ENCODE results near the gene PSMB10.

Gene PSMB10

DNA sequence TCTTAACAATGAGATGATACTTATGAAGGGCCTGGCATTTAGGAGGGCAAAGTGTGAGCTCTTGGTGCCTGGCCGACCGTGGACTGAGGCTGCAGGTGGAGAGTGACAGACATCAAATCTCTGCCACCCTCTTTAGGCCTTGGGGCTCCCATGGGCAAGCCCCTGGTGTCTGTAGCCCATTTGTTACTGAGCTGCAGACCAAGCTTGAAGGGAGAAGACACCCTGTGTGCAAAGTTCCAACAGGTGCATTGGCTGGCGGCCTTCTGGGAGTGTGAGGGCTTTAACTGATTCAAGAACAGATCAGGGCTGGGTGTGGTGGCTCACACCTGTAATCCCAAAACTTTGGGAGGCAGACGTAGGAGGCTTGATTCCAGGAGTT lies 4.2 kb downstream of the PSMB10 start:
- Histone ChIP-seq H3K27ac (ENCODE audit: insufficient read depth, low read depth, low read length, poor library complexity, severe bottlenecking) (no peak overlapping the region), H3K4me3 (ENCODE audit: insufficient read depth, low read depth, low read length) (no peak overlapping the region), H3K9me3 (ENCODE audit: control insufficient read depth, low read length) (no peaks in the 10 kb centered on the region), H3K27me3 (ENCODE audit: control insufficient read depth, insufficient read depth, low read length, poor library complexity, severe bottlenecking) (no peaks in the 10 kb centered on the region), H3K4me1 (ENCODE audit: control insufficient read depth, insufficient read depth, low read length) (peaks cover 15% of the 10 kb centered on the region), H3K36me3 (ENCODE audit: control insufficient read depth, insufficient read depth, low read length) (no peaks in the 10 kb centered on the region)
- 94 to 97% methylated on average over 4 of the region's 4 CpGs for WGBS, 2 experiments

DNA sequence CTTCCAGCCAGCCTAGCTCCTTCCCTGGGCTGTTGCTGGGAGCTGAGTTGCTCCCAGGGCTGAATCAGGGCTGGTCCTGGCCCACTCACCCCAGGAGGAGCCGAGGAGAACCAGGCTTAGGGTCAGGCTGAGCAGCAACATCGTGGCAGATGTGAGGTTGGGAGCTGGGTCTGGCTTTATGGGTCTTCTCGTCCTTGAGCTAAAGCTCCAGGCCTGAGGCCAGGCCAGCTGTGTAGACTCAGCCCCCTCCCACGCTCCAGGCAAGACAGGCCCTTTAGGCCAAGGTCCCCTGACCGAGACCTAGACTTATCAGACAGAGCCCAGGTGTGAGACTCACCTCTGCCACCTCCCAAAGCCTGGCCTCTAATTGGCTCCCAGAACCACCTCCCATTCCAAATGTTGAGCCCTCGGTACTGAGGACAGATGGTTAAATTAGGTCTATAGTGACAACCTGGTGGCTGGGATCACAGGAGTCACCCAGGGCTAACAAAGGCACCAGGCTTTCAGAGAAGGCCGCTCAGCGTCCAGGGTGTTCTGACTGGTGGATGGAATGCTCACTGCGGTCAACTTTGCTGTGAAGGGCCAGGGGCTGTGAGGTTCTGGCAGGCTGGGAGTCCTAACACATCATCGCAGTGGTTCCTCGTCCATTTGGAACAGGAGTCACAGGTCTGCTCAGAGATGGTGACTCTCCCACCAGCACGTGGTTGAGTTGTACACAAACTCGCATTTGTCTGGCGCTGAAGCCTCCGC lies 4.8 kb downstream of the PSMB10 start, which contains the start of gene CTRL:
TSS of gene CTRL (minus strand) at position 151 of the 750 bp plus-strand sequence. CDS start at position 141, 10 bp downstream.
- 91% methylated on average over 15 of the region's 15 CpGs for WGBS, 2 experiments
- H3K9me3 ChIP-seq (ENCODE audit: control insufficient read depth, low read length), result no peaks in the 10 kb centered on the region
- H3K4me1 ChIP-seq (ENCODE audit: control insufficient read depth, insufficient read depth, low read length), result peaks cover 9% of the 10 kb centered on the region
- H3K4me3 ChIP-seq (ENCODE audit: insufficient read depth, low read depth, low read length), result no peak within 1 kb of the TSS
- no peak within 1 kb of the TSS for H3K27ac ChIP-seq (ENCODE audit: insufficient read depth, low read depth, low read length, poor library complexity, severe bottlenecking)
- H3K27me3 ChIP-seq (ENCODE audit: control insufficient read depth, insufficient read depth, low read length, poor library complexity, severe bottlenecking), result no peaks in the 10 kb centered on the region
- H3K36me3 ChIP-seq (ENCODE audit: control insufficient read depth, insufficient read depth, low read length), result no peaks in the 10 kb centered on the region

DNA sequence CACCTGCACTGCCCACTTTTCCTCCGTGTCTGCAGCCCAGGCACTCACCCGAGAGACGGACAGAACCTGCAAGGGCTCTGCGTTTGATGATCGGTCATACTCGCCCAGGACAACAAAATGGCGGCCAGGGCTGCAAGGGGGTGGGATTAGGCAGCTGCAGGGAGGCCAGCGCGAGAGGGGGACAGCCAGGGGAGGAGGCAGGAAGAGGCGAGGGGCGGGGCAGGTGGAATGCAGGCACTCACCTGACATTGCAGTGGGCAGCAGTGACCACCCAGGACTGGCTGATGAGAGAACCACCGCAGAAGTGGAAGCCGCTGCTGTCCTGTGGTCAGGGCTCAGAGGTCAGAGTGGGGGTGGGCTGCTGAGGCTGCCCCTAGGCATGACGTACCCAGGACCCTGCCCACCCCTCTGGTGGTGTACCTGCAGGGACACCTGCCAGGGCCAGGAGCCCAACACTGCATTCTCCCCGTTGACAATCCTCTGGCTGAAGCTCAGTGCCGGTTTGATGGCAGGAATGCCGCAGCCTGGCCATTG lies 5.9 kb downstream of the PSMB10 start:
- no peaks in the 10 kb centered on the region for H3K27me3 ChIP-seq (ENCODE audit: control insufficient read depth, insufficient read depth, low read length, poor library complexity, severe bottlenecking)
- H3K36me3 ChIP-seq (ENCODE audit: control insufficient read depth, insufficient read depth, low read length), result no peaks in the 10 kb centered on the region
- no peak overlapping the region for H3K27ac ChIP-seq (ENCODE audit: insufficient read depth, low read depth, low read length, poor library complexity, severe bottlenecking)
- WGBS, 2 experiments, result 94 to 95% methylated on average over 17 of the region's 17 CpGs
- peaks cover 8% of the 10 kb centered on the region for H3K4me1 ChIP-seq (ENCODE audit: control insufficient read depth, insufficient read depth, low read length)
- no peak overlapping the region for H3K4me3 ChIP-seq (ENCODE audit: insufficient read depth, low read depth, low read length)
- H3K9me3 ChIP-seq (ENCODE audit: control insufficient read depth, low read length), result no peaks in the 10 kb centered on the region

DNA sequence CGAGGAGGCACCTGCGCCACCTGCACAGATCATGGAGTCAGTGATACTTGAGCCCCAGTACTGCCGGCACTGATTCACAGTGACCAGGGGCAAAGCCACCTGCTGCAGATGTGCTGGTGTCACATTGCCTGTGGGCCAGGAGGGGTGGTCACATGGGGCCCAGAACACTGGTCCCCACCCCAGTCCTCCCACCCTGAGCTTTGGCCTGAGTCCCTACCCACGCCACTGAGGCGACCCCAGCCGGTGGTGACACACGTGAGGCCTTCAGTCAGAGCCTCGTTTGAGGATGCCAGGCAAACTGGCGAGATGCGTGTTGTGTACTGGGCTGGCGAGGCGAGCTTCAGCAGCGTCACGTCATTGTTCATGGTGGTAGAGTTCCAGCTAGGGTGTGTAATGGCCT lies 6.5 kb downstream of the PSMB10 start:
- no peaks in the 10 kb centered on the region for H3K9me3 ChIP-seq (ENCODE audit: control insufficient read depth, low read length)
- peaks cover 7% of the 10 kb centered on the region for H3K4me1 ChIP-seq (ENCODE audit: control insufficient read depth, insufficient read depth, low read length)
- no peak overlapping the region for H3K27ac ChIP-seq (ENCODE audit: insufficient read depth, low read depth, low read length, poor library complexity, severe bottlenecking)
- no peak overlapping the region for H3K4me3 ChIP-seq (ENCODE audit: insufficient read depth, low read depth, low read length)
- WGBS, 2 experiments, result 94 to 96% methylated on average over 14 of the region's 14 CpGs
- no peaks in the 10 kb centered on the region for H3K36me3 ChIP-seq (ENCODE audit: control insufficient read depth, insufficient read depth, low read length)
- H3K27me3 ChIP-seq (ENCODE audit: control insufficient read depth, insufficient read depth, low read length, poor library complexity, severe bottlenecking), result no peaks in the 10 kb centered on the region

DNA sequence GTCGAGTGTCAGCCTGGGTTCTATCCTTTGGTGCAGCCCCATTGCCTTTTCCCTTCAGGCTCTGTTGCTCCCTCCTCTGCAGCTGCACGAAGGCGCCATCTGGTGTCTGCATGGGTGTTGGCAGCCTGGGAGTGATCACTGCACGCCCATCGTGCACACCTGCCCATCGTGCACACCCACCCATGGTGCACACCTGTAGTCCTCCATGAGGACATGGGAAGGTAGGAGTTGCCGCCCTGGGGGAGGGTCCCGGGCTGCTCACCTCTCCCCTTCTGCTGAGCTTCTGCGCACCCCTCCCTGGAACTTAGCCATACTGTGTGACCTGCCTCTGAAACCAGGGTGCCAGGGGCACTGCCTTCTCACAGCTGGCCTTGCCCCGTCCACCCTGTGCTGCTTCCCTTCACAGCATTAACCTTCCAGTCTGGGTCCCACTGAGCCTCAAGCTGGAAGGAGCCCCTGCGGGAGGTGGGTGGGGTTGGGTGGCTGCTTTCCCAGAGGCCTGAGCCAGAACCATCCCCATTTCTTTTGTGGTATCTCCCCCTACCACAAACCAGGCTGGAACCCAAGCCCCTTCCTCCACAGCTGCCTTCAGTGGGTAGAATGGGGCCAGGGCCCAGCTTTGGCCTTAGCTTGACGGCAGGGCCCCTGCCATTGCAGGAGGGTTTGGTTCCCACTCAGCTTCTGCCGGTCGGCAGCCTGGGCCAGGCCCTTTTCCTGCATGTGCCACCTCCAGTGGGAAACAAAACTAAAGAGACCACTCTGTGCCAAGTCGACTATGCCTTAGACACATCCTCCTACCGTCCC lies 7.9 kb downstream of the PSMB10 start:
- H3K4me3 ChIP-seq (ENCODE audit: insufficient read depth, low read depth, low read length), result no peak overlapping the region
- no peaks in the 10 kb centered on the region for H3K9me3 ChIP-seq (ENCODE audit: control insufficient read depth, low read length)
- H3K4me1 ChIP-seq (ENCODE audit: control insufficient read depth, insufficient read depth, low read length), result no peaks in the 10 kb centered on the region
- WGBS, 2 experiments, result 65 to 66% methylated on average over 16 of the region's 16 CpGs
- H3K36me3 ChIP-seq (ENCODE audit: control insufficient read depth, insufficient read depth, low read length), result no peaks in the 10 kb centered on the region
- no peak overlapping the region for H3K27ac ChIP-seq (ENCODE audit: insufficient read depth, low read depth, low read length, poor library complexity, severe bottlenecking)
- no peaks in the 10 kb centered on the region for H3K27me3 ChIP-seq (ENCODE audit: control insufficient read depth, insufficient read depth, low read length, poor library complexity, severe bottlenecking)

DNA sequence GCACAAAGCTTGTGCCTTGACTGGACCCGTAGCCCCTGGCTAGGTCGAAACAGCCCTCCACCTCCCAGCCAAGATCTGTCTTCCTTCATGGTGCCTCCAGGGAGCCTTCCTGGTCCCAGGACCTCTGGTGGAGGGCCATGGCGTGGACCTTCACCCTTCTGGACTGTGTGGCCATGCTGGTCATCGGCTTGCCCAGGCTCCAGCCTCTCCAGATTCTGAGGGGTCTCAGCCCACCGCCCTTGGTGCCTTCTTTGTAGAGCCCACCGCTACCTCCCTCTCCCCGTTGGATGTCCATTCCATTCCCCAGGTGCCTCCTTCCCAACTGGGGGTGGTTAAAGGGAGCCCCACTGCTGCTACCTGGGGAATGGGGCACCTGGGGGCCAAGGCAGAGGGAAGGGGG lies 8.5 kb downstream of the PSMB10 start:
- no peak overlapping the region for H3K27ac ChIP-seq (ENCODE audit: insufficient read depth, low read depth, low read length, poor library complexity, severe bottlenecking)

DNA sequence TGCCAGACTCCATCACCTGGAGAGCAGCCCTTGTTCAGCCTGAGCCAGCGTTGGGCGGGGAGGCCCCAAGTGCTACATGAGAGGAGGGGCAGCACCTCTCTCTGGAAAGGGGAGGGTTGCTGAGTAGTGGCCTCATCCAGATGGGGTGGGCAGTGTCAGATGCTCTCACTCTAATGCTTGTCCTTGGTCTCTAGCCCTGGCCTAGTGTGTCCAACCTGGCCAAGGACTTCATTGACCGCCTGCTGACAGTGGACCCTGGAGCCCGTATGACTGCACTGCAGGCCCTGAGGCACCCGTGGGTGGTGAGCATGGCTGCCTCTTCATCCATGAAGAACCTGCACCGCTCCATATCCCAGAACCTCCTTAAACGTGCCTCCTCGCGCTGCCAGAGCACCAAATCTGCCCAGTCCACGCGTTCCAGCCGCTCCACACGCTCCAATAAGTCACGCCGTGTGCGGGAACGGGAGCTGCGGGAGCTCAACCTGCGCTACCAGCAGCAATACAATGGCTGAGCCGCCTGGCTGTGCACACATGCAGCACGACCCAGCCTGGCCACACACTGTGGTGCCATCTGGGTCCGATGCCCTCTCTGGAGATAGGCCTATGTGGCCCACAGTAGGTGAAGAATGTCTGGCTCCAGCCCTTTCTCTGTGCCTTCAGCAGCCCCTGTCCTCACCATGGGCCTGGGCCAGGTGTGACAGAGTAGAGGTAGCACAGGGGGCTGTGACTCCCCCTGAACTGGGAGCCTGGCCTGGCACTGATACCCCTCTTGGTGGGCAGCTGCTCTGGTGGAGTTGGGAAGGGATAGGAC lies 9.3 kb downstream of the PSMB10 start:
- Histone ChIP-seq H3K27me3 (ENCODE audit: control insufficient read depth, insufficient read depth, low read length, poor library complexity, severe bottlenecking) (no peaks in the 10 kb centered on the region), H3K4me3 (ENCODE audit: insufficient read depth, low read depth, low read length) (no peak overlapping the region), H3K36me3 (ENCODE audit: control insufficient read depth, insufficient read depth, low read length) (no peaks in the 10 kb centered on the region), H3K27ac (ENCODE audit: insufficient read depth, low read depth, low read length, poor library complexity, severe bottlenecking) (no peak overlapping the region), H3K9me3 (ENCODE audit: control insufficient read depth, low read length) (no peaks in the 10 kb centered on the region), H3K4me1 (ENCODE audit: control insufficient read depth, insufficient read depth, low read length) (no peaks in the 10 kb centered on the region)
- 96% methylated on average over 22 of the region's 22 CpGs for WGBS, 2 experiments

More for the DNA sequence above, 8.5 kb downstream of the PSMB10 start:
- no peaks in the 10 kb centered on the region for H3K4me1 ChIP-seq (ENCODE audit: control insufficient read depth, insufficient read depth, low read length)
- H3K9me3 ChIP-seq (ENCODE audit: control insufficient read depth, low read length), result no peaks in the 10 kb centered on the region
- H3K27me3 ChIP-seq (ENCODE audit: control insufficient read depth, insufficient read depth, low read length, poor library complexity, severe bottlenecking), result no peaks in the 10 kb centered on the region
- 91 to 95% methylated on average over 7 of the region's 7 CpGs for WGBS, 2 experiments
- no peak overlapping the region for H3K4me3 ChIP-seq (ENCODE audit: insufficient read depth, low read depth, low read length)
- H3K36me3 ChIP-seq (ENCODE audit: control insufficient read depth, insufficient read depth, low read length), result no peaks in the 10 kb centered on the region

DNA sequence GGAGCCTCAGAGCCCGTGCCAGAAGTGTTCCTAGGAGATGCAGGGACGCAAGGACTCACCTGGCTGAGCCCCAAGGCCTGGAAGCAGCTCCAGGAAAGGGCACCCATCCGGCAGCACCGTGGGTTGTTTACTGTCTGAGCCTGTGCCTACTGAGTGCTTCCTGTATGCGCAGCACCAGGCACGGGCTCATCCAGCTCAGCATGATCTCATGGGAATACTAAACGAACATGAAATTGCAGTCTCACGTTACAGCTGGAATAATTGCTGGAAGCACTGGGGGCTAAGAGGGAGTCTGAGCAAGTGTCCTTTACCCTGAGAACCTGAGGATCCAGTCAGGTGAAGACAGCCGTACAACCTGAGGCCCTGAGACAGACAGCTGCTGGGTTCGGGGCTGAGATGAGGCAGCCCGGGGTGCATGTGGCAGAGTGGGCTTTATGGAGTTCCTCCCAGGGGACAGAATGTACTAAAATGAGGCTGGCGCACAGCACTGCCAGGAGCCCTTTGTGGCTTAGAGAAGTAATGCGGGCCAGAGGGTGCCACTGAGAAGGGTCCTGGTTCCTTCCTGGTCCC lies 10.4 kb downstream of the PSMB10 start:
- H3K4me1 ChIP-seq (ENCODE audit: control insufficient read depth, insufficient read depth, low read length), result no peaks in the 10 kb centered on the region
- no peak overlapping the region for H3K27ac ChIP-seq (ENCODE audit: insufficient read depth, low read depth, low read length, poor library complexity, severe bottlenecking)
- H3K4me3 ChIP-seq (ENCODE audit: insufficient read depth, low read depth, low read length), result no peak overlapping the region
- no peaks in the 10 kb centered on the region for H3K9me3 ChIP-seq (ENCODE audit: control insufficient read depth, low read length)
- WGBS, 2 experiments, result 87 to 88% methylated on average over 13 of the region's 13 CpGs
- H3K27me3 ChIP-seq (ENCODE audit: control insufficient read depth, insufficient read depth, low read length, poor library complexity, severe bottlenecking), result no peaks in the 10 kb centered on the region
- H3K36me3 ChIP-seq (ENCODE audit: control insufficient read depth, insufficient read depth, low read length), result no peaks in the 10 kb centered on the region

DNA sequence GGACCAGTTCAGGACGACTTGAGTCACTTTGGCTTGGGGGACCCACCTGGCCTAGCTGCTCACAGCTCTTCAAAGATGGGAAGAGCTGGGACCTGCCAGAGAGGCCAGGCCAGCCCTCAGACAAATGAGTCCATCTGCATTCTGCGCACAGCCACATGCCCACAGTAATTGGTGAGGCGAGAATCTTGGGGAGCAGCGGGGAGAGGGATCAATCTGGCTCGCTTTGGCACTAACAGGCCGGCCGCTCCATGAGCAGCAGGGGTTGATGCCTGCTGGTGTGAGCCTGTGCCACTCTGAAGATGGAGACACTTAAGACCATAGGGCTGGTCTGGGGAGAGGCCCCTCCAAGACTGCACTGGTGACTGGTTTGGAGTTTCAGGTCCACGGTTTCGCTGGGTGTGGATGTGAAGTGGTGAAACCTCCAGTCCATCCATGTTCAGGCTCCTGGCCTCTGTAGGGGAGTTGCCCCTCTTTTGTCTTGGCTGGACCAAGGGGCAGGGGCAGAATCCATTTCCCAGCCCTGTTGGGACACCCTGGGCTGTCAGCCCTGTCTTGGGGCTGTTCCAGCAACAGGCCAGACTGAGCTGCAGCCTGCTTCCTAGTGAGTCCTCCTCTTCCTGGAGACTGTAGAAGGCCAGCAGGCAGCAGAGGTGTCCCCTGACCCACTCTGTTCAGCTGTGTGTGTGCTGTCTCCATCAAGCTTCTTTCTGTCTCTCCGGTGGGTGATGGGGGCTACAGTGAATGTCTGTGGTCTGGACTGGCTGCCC lies 12.3 kb downstream of the PSMB10 start:
- Histone ChIP-seq H3K4me3 (ENCODE audit: insufficient read depth, low read depth, low read length) (no peak overlapping the region), H3K27ac (ENCODE audit: insufficient read depth, low read depth, low read length, poor library complexity, severe bottlenecking) (no peak overlapping the region), H3K4me1 (ENCODE audit: control insufficient read depth, insufficient read depth, low read length) (no peaks in the 10 kb centered on the region), H3K27me3 (ENCODE audit: control insufficient read depth, insufficient read depth, low read length, poor library complexity, severe bottlenecking) (no peaks in the 10 kb centered on the region), H3K36me3 (ENCODE audit: control insufficient read depth, insufficient read depth, low read length) (no peaks in the 10 kb centered on the region), H3K9me3 (ENCODE audit: control insufficient read depth, low read length) (no peaks in the 10 kb centered on the region)
- WGBS, 2 experiments, result 96% methylated on average over 10 of the region's 10 CpGs

Measured in ectodermal cell (in vitro differentiated cells).